Gastrocnemius medialis (tissue), 4 donors: Measurements from ENCODE around the gene TMEM267.

ENCODE experiments used
- POLR2A ChIP-seq, 2 donors: fragments of 450-650 bp; IDR thresholded peaks; one replicate each; pipeline ENCODE4 v1.6.1; 2017; ENCODE audit warnings: antibody characterized with exemption in 2 of 2, mild to moderate bottlenecking in 2 of 2, moderate library complexity in 2 of 2
- TF ChIP-seq, protein P1 (sequence below), 5 experiments: fragments of 450-650 bp in 3 of 5; fragments of 200-600 bp in 2 of 5; sonication (generic) in 2 of 5; IDR thresholded peaks in 4 of 5; conservative IDR thresholded peaks in 1 of 5; 1 replicate in 4 of 5; 2 replicates in 1 of 5; pipeline ENCODE4 v1.5.1; 2016 to 2019; ENCODE audit warnings: antibody characterized with exemption in 5 of 5, mild to moderate bottlenecking in 3 of 5, moderate library complexity in 3 of 5

DNA sequence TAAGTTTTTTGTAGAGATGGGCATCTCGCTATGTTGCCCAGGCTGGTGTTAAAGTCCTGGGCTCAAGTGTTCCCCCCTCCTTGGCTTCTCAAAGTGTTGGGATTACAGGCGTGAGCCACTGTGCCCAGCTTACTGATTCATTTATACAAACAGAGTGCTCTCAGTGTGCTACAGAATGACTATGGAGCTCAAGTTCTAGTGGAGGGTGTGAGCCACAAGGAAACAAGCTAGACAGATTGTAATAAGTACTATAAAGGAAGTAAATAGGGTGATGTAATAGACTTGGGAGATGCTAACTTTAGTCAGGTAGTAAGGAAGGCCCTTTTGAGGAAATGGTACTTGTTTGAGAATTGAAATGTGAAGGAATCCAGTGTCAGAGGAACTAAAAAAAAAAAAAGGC is 1.7 kb upstream of the TMEM267 start:
- TF ChIP-seq, protein P1, sequence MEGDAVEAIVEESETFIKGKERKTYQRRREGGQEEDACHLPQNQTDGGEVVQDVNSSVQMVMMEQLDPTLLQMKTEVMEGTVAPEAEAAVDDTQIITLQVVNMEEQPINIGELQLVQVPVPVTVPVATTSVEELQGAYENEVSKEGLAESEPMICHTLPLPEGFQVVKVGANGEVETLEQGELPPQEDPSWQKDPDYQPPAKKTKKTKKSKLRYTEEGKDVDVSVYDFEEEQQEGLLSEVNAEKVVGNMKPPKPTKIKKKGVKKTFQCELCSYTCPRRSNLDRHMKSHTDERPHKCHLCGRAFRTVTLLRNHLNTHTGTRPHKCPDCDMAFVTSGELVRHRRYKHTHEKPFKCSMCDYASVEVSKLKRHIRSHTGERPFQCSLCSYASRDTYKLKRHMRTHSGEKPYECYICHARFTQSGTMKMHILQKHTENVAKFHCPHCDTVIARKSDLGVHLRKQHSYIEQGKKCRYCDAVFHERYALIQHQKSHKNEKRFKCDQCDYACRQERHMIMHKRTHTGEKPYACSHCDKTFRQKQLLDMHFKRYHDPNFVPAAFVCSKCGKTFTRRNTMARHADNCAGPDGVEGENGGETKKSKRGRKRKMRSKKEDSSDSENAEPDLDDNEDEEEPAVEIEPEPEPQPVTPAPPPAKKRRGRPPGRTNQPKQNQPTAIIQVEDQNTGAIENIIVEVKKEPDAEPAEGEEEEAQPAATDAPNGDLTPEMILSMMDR (IDR thresholded peaks at IDR 0.05 in 4 of 5, conservative IDR thresholded peaks at IDR 0.05 in 1 of 5): no peak
- no peak for TF ChIP-seq POLR2A (IDR thresholded peaks at IDR 0.05)
